Naive thymus-derived CD4-positive, alpha-beta T cell (primary cell): ENCODE data around the gene TOPORS. TPM values are rescaled to one million over a fixed set of nuclear protein-coding genes. Genes with fewer than 3 reads are reported as not detected.
"Not testable (repeated sequence)": the region's sequence is repeated elsewhere in the genome, so short reads cannot be mapped to it uniquely, and the experiment has no call there.

Experiments used
- ATAC-seq: fragments of 150-1000 bp; cut with Tn5 transposase; 2 replicates; pipeline ENCODE4 v1.10.0; 2021; ENCODE audit warnings: mild to moderate bottlenecking, moderate library complexity
- CTCF ChIA-PET: fragments of 350-600 bp; sonication (Branson Sonifier 250); formaldehyde crosslinking; loops from one replicate; lab custom pipeline; 2021; ENCODE audit warnings: antibody characterized with exemption; lab: Charles Lee
- POLR2A ChIA-PET: fragments of 350-600 bp; sonication (Branson Sonifier 250); formaldehyde crosslinking; loops from one replicate; lab custom pipeline; 2021; ENCODE audit warnings: antibody characterized with exemption, inconsistent platforms; lab: Charles Lee
- DNase-seq, 9 donors: peaks; one replicate each; pipeline versions ENCODE4 v3.0.0 to v3.0.0-alpha.2; 2020 to 2022; ENCODE audit warnings: mixed read lengths in 1 of 9
- H3K27ac ChIP-seq: one replicate; pipeline ENCODE4 v1.7.0; 2013; ENCODE audit warnings: mild to moderate bottlenecking, low read depth, low read length, moderate library complexity
- H3K27me3 ChIP-seq, 2 donors: one replicate each; pipeline ENCODE4 v1.7.0; 2013; ENCODE audit warnings: low read length in 2 of 2, mild to moderate bottlenecking in 2 of 2, moderate library complexity in 2 of 2; ENCODE audit not compliant: control insufficient read depth in 2 of 2, insufficient read depth in 2 of 2
- H3K36me3 ChIP-seq, 3 experiments: 1 replicate in 2 of 3; 2 replicates in 1 of 3; pipeline ENCODE4 v1.7.0; 2013; ENCODE audit warnings: low read length in 3 of 3, mild to moderate bottlenecking in 3 of 3, moderate library complexity in 1 of 3; ENCODE audit not compliant: insufficient read depth in 3 of 3, control insufficient read depth in 2 of 3
- H3K4me1 ChIP-seq, 2 donors: one replicate each; pipeline ENCODE4 v1.7.0; 2013; ENCODE audit warnings: low read length in 2 of 2, mild to moderate bottlenecking in 2 of 2, moderate library complexity in 1 of 2; ENCODE audit not compliant: control insufficient read depth in 2 of 2, insufficient read depth in 2 of 2
- H3K4me3 ChIP-seq: 2 replicates; pipeline ENCODE4 v1.7.0; 2013; ENCODE audit warnings: mild to moderate bottlenecking, low read length
- H3K9me3 ChIP-seq, 3 experiments: 1 replicate in 2 of 3; 2 replicates in 1 of 3; pipeline ENCODE4 v1.7.0; 2013; ENCODE audit warnings: low read length in 3 of 3; ENCODE audit not compliant: control insufficient read depth in 2 of 3
- H3K27ac Mint-ChIP-seq, 9 donors: one replicate each; pipeline ENCODE4 v1.8.0; 2020 to 2022; ENCODE audit warnings: mixed read lengths in 9 of 9, mild to moderate bottlenecking in 8 of 9, moderate library complexity in 5 of 9, inconsistent platforms in 2 of 9
- H3K27me3 Mint-ChIP-seq, 5 donors: one replicate each; pipeline ENCODE4 v1.8.0; 2021 to 2022; ENCODE audit warnings: mixed read lengths in 5 of 5, mild to moderate bottlenecking in 1 of 5
- H3K36me3 Mint-ChIP-seq, 5 donors: one replicate each; pipeline ENCODE4 v1.8.0; 2020 to 2022; ENCODE audit warnings: mixed read lengths in 5 of 5, mild to moderate bottlenecking in 3 of 5, inconsistent platforms in 1 of 5
- H3K4me1 Mint-ChIP-seq, 7 donors: one replicate each; pipeline ENCODE4 v1.8.0; 2020 to 2022; ENCODE audit warnings: mixed read lengths in 7 of 7, mild to moderate bottlenecking in 3 of 7, inconsistent platforms in 1 of 7
- H3K4me3 Mint-ChIP-seq, 10 donors: one replicate each; pipeline ENCODE4 v1.8.0; 2020 to 2022; ENCODE audit warnings: mild to moderate bottlenecking in 10 of 10, mixed read lengths in 10 of 10, moderate library complexity in 6 of 10, inconsistent platforms in 2 of 10
- H3K9me3 Mint-ChIP-seq, 11 donors: one replicate each; pipeline ENCODE4 v1.8.0; 2020 to 2022; ENCODE audit warnings: mixed read lengths in 11 of 11, mild to moderate bottlenecking in 4 of 11, inconsistent platforms in 1 of 11, moderate library complexity in 1 of 11
- intact Hi-C, 2 donors: fragments of 100-400 bp; cut with micrococcal nuclease; formaldehyde crosslinking; loops; one replicate each; pipeline ENCODE4 v1.15.1; 2023
- polyA plus RNA-seq, 2 donors: library from polyadenylated mRNA; unstranded; fragments of 300-500 nt; fragmentation: Illumina TruSeq; gene quantifications; one replicate each; pipeline ENCODE4 v1.2.3, GENCODE V29; 2021
- total RNA-seq, 6 experiments: library from RNA in 5 of 6; stranded (reverse) in 5 of 6; gene quantifications; 1 replicate in 5 of 6; 2 replicates in 1 of 6; pipeline ENCODE4 v1.2.3 and lab custom pipeline; 2021 to 2026

Gene TOPORS
- total and polyA plus RNA-seq, 7 experiments from 2014 or later: 12.1 to 27.3 (median 24.4) TPM

DNA sequence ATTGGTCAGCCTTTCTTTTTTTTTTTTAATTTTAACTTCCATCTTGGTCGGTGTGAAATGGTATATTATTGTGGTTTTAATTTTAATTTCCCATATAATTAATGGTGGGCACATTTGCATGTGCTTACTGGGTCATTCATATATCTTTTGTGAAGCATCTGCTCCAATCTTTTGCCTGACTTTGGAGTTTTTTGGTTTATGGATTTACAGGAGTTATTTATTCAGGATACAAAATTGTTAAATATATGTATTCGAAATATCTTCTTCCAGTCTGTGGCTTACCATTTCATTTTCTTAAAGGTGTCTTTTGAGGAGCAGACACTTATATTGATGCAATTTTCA is 25.7 kb downstream of the TOPORS start:
- peaks cover 35 to 58% (median 54%) of the 10 kb centered on the region in 7 donors for H3K4me1 Mint-ChIP-seq
- H3K4me3 Mint-ChIP-seq: peak overlapping the region; percentile 83 to 99 (median 96)
- H3K9me3 Mint-ChIP-seq: peaks cover 0 to 13% (median 1%) of the 10 kb centered on the region in 11 donors
- Histone ChIP-seq H3K27ac (peak overlapping the region; percentile 90), H3K27me3 (no peaks in the 10 kb centered on the region), H3K36me3 (no peaks in the 10 kb centered on the region), H3K9me3 (no peaks in the 10 kb centered on the region), H3K4me3 (peak overlapping the region; percentile 98), H3K4me1 (peaks cover 9 to 27% of the 10 kb centered on the region in 2 donors)
- peaks cover 7 to 35% (median 23%) of the 10 kb centered on the region in 5 donors for H3K36me3 Mint-ChIP-seq
- intact Hi-C loops: loop anchor here (1.0 to 5.0 kb wide), 9 partner anchors 14 to 147 kb away; partner anchors contain the start of genes ACO1 (in 2 of the 2) and NDUFB6 (in 2 of the 2)
- CTCF ChIA-PET: interaction anchor here (0.9 to 3.8 kb wide), 8 partner anchors 18 to 150 kb away, joined by 3 to 51 read pairs (median 8); partner anchors contain the start of gene NDUFB6
- DNase-seq: no peak
- POLR2A ChIA-PET: interaction anchor here (0.6 to 2.6 kb wide), 7 partner anchors 9 to 1804 kb away, joined by 3 to 50 read pairs (median 5); partner anchors contain the start of genes ACO1, NDUFB6, SMIM27 and TOPORS
- H3K27ac Mint-ChIP-seq: peak overlapping the region; percentile 84 to 98 (median 91)
- no peak for ATAC-seq
- H3K27me3 Mint-ChIP-seq: no peaks in the 10 kb centered on the region

DNA sequence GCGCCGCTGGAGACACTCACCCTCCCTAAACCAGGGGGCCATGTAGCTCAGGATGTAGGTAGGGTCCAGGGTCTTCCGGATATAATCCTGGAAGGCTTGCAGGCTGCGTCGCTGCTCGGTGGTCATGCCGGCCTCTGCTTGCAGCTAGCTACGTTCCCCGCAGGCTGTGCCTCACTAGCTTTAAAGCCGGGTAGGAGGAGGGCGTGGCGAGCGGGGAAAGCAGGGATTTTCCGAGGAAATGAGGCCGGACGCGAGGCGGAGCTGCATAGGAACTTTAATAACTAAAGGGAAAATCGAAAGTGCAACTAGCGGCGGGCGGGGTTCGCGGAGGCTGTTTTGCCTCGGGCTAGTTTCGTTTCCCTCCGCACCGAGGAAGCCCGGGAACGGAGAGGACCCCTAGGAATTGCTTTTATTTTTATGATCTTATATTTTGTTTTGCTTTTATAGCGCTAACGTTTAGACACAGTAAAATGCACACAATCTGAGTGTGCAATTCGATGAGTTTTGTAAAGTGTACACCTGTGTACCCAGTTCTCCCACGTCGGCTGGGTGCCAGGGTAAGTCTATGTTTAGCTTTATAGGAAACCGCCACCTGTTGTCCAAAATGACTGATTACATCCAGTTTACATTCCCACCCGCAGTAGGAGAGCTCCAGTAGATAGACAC is 26.2 kb downstream of the TOPORS start, which contains the start of gene RIGI:
Gene RIGI, minus strand, starts transcription at position 156 of the 666 bp plus-strand sequence. Its CDS starts 30 bp downstream, at position 126.
- ChIA-PET POLR2A (interaction anchor here (0.6 to 2.6 kb wide), 8 partner anchors 10 to 1804 kb away, joined by 3 to 50 read pairs (median 4); partner anchors contain the start of genes ACO1, NDUFB6, SMIM27 and TOPORS), CTCF (interaction anchor here (0.9 to 3.8 kb wide), 13 partner anchors 9 to 150 kb away, joined by 3 to 51 read pairs (median 5); partner anchors contain the start of gene NDUFB6)
- H3K4me3 ChIP-seq: peak within 1 kb of the TSS; percentile 98
- intact Hi-C loops: loop anchor here (1.0 to 5.0 kb wide), 9 partner anchors 13 to 147 kb away; partner anchors contain the start of genes ACO1 (in 2 of the 2) and NDUFB6 (in 2 of the 2)
- ATAC-seq (peak; percentile 84), DNase-seq (peak; percentile 52 to 85 (median 77))
- Mint-ChIP-seq H3K36me3 (peaks cover 7 to 40% (median 26%) of the 10 kb centered on the region in 5 donors), H3K9me3 (peaks cover 0 to 13% (median 1%) of the 10 kb centered on the region in 11 donors), H3K27me3 (no peaks in the 10 kb centered on the region), H3K4me3 (peak within 1 kb of the TSS; percentile 83 to 99 (median 96)), H3K27ac (peak within 1 kb of the TSS; percentile 84 to 98 (median 91)), H3K4me1 (peaks cover 35 to 61% (median 58%) of the 10 kb centered on the region in 7 donors)
- H3K9me3 ChIP-seq: no peaks in the 10 kb centered on the region
- H3K4me1 ChIP-seq: peaks cover 9 to 29% of the 10 kb centered on the region in 2 donors
- peak within 1 kb of the TSS; percentile 90 for H3K27ac ChIP-seq
- H3K27me3 ChIP-seq: no peaks in the 10 kb centered on the region
- no peaks in the 10 kb centered on the region for H3K36me3 ChIP-seq

DNA sequence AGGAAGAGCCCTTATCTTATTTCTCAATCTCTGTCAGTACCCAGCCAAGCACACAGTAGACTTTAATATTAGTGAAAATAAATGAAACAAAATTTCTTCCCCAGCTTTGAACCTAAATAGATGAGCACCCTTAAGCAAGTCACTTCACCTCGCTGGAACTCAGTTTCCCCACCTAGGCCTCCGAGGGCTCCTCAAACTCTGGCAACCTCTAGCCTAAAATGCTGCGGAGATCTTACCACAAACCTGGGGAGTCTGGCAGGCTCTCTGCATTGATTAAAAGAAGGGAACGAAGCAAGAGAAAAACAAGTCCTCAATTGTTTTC is 26.7 kb downstream of the TOPORS start:
- ChIA-PET CTCF (interaction anchor here (0.9 to 3.8 kb wide), 11 partner anchors 8 to 147 kb away, joined by 3 to 51 read pairs (median 5); partner anchors contain the start of gene NDUFB6), POLR2A (interaction anchor here (1.4 to 2.6 kb wide), 5 partner anchors 14 to 141 kb away, joined by 3 to 50 read pairs (median 13); partner anchors contain the start of genes ACO1, NDUFB6, SMIM27 and TOPORS)
- intact Hi-C loops: loop anchor here (1.0 to 5.0 kb wide), 10 partner anchors 13 to 146 kb away; partner anchors contain the start of genes ACO1 (in 2 of the 2) and NDUFB6 (in 2 of the 2)
- Mint-ChIP-seq H3K27ac (peak overlapping the region; percentile 84 to 98 (median 91)), H3K27me3 (no peaks in the 10 kb centered on the region), H3K4me1 (peaks cover 35 to 61% (median 58%) of the 10 kb centered on the region in 7 donors), H3K4me3 (peak overlapping the region; percentile 83 to 99 (median 96)), H3K36me3 (peaks cover 7 to 35% (median 27%) of the 10 kb centered on the region in 5 donors), H3K9me3 (peaks cover 0 to 13% (median 1%) of the 10 kb centered on the region in 11 donors)
- ATAC-seq (no peak), DNase-seq (peak in 1 of 9 donors; percentile 3)
- H3K27ac ChIP-seq: peak overlapping the region; percentile 90
- no peaks in the 10 kb centered on the region for H3K9me3 ChIP-seq
- H3K36me3 ChIP-seq: no peaks in the 10 kb centered on the region
- peaks cover 9 to 29% of the 10 kb centered on the region in 2 donors for H3K4me1 ChIP-seq
- H3K4me3 ChIP-seq: peak overlapping the region; percentile 98
- no peaks in the 10 kb centered on the region for H3K27me3 ChIP-seq

DNA sequence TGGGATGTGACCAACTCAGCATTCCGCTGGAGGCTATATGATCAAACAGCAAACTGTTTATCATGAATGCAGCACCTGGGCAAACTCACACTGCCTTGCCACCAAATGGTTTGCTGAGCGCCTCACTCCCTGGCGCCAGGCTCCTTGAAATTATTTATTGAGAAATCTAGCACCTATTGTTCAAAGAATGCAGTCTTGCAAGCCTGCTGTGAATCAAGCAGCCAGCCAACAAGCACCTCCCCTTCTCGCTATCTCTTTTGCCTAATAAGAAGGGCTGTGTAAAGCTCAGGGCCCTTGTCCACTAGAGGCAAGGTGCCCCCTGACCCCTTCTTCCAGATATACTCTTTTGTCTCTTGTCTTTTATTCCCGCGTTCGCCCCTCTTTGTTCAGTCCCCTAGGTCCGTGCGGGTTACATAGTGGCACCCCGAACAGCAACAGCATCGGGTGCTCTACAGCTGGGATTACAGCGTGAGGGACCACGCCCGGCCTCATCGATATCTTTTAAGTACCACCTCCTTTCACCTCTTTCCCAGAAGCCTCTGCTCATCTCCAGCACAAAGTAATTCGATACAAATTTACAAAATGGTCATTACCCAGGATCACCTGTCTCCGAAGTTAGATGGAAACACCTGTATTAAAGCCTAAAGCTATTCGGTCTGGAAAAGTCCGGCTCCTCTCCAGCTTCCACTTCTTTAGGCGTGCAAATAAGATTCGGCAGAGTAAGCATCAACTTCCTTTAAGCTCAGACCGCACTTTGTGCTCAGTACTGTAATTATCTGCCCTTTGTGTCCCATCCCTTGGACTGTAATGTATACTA is 27.3 kb downstream of the TOPORS start:
- Histone ChIP-seq H3K9me3 (no peaks in the 10 kb centered on the region), H3K27ac (peak overlapping the region; percentile 90), H3K36me3 (no peaks in the 10 kb centered on the region), H3K27me3 (no peaks in the 10 kb centered on the region), H3K4me1 (peaks cover 9 to 29% of the 10 kb centered on the region in 2 donors), H3K4me3 (peak overlapping the region; percentile 98)
- Mint-ChIP-seq H3K27me3 (no peaks in the 10 kb centered on the region), H3K4me1 (peaks cover 35 to 66% (median 59%) of the 10 kb centered on the region in 7 donors), H3K27ac (peak overlapping the region; percentile 84 to 98 (median 91)), H3K36me3 (peaks cover 7 to 39% (median 30%) of the 10 kb centered on the region in 5 donors), H3K4me3 (peak overlapping the region; percentile 83 to 99 (median 96)), H3K9me3 (peaks cover 0 to 13% (median 1%) of the 10 kb centered on the region in 11 donors)
- intact Hi-C loops: loop anchor here (2.0 to 5.0 kb wide), 3 partner anchors 33 to 53 kb away; no protein-coding TSS in a partner anchor
- ChIA-PET CTCF (interaction anchor here (0.6 to 3.8 kb wide), 10 partner anchors 8 to 146 kb away, joined by 3 to 51 read pairs (median 5); partner anchors contain the start of gene NDUFB6), POLR2A (interaction anchor here (0.6 to 2.6 kb wide), 6 partner anchors 13 to 141 kb away, joined by 3 to 50 read pairs (median 10); partner anchors contain the start of genes ACO1, NDUFB6, SMIM27 and TOPORS)
- ATAC-seq: peak; percentile 24
- DNase-seq: peak in 8 of 9 donors; percentile 15 to 31 (median 18)

DNA sequence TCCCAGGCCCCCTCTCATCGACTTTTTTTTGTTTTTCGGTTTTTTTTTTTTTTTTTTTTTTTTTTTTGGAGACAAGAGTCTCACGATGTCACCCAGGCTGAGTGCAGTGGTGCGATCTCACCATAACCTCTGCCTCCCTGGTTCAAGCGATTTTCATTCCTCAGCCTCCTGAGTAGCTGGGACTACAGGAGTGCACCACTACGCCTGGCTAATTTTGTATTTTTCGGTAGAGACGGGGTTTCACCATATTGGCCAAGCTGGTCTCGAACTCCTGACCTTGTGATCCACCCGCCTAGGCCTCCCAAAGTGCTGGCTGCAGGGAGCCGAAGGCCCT is 27.9 kb downstream of the TOPORS start:
- Mint-ChIP-seq H3K36me3 (peaks cover 7 to 42% (median 30%) of the 10 kb centered on the region in 5 donors), H3K27ac (peak overlapping the region; percentile 58 to 98 (median 91)), H3K4me3 (peak overlapping the region; percentile 83 to 99 (median 96)), H3K9me3 (peaks cover 0 to 13% (median 1%) of the 10 kb centered on the region in 11 donors), H3K4me1 (peaks cover 35 to 67% (median 59%) of the 10 kb centered on the region in 7 donors)
- intact Hi-C loops: loop anchor here in 1 of 2 donors (2.0 kb wide), 1 partner anchor 34 kb away; no protein-coding TSS in a partner anchor
- H3K27me3 ChIP-seq, ATAC-seq, H3K36me3 ChIP-seq, H3K9me3 ChIP-seq, H3K27me3 Mint-ChIP-seq: not testable (repeated sequence)
- ChIA-PET POLR2A (interaction anchor here (0.6 to 2.6 kb wide), 4 partner anchors 17 to 48 kb away, joined by 4 to 19 read pairs (median 7); partner anchors contain the start of gene NDUFB6), CTCF (interaction anchor here (0.6 to 3.8 kb wide), 4 partner anchors 46 to 145 kb away, joined by 3 to 51 read pairs (median 8); partner anchors contain the start of gene NDUFB6)
- DNase-seq: peak in 1 of 9 donors; percentile 1
- Histone ChIP-seq H3K27ac (peak overlapping the region; percentile 90), H3K4me1 (peaks cover 9 to 29% of the 10 kb centered on the region in 2 donors), H3K4me3 (peak overlapping the region; percentile 98)
